Activated T-cell treated with anti-CD3 and anti-CD28 coated beads, Interleukin-2, amount 50 U/mL, for 72 hours (primary cell): Measurements from ENCODE around the gene ZNF883. TPM values are rescaled to one million over a fixed set of nuclear protein-coding genes. Genes with fewer than 3 reads are reported as not detected.
A peak's percentile ranks its signal among the peaks of the same experiment; 100 is the strongest.
"Not testable (repeated sequence)": the region's sequence is repeated elsewhere in the genome, so short reads cannot be mapped to it uniquely, and the experiment has no call there.

Experiments used
- ATAC-seq, 2 donors: fragments of 150-1000 bp; cut with Tn5 transposase; replicated peaks in 1 of 2; 2 replicates each; pipeline ENCODE4 v1.10.0; 2021; ENCODE audit warnings: moderate library complexity in 2 of 2, mild to moderate bottlenecking in 1 of 2
- DNase-seq, 2 donors: peaks; one replicate each; pipeline ENCODE4 v3.0.0; 2021 to 2022; ENCODE audit warnings: mixed read lengths in 1 of 2
- H3K27ac Mint-ChIP-seq: one replicate; pipeline ENCODE4 v1.8.0; 2022; ENCODE audit warnings: mild to moderate bottlenecking, moderate library complexity, mixed read lengths
- H3K27me3 Mint-ChIP-seq: one replicate; pipeline ENCODE4 v1.8.0; 2022; ENCODE audit warnings: low read depth, mixed read lengths
- H3K36me3 Mint-ChIP-seq, 2 donors: one replicate each; pipeline ENCODE4 v1.8.0; 2022; ENCODE audit warnings: mixed read lengths in 2 of 2, mild to moderate bottlenecking in 1 of 2; ENCODE audit not compliant: insufficient read depth in 2 of 2
- H3K4me1 Mint-ChIP-seq: one replicate; pipeline ENCODE4 v1.8.0; 2022; ENCODE audit warnings: low read depth, mixed read lengths
- H3K4me3 Mint-ChIP-seq, 2 donors: one replicate each; pipeline ENCODE4 v1.8.0; 2022; ENCODE audit warnings: mild to moderate bottlenecking in 2 of 2, mixed read lengths in 2 of 2, moderate library complexity in 2 of 2
- H3K9me3 Mint-ChIP-seq, 2 donors: one replicate each; pipeline ENCODE4 v1.8.0; 2022; ENCODE audit warnings: mixed read lengths in 2 of 2
- total RNA-seq, 2 donors: library from RNA; stranded (reverse); gene quantifications; one replicate each; pipeline ENCODE4 v1.2.3, GENCODE V29; 2022

Gene ZNF883
- under 1 TPM; 0.49 to 0.89 TPM for total RNA-seq

DNA sequence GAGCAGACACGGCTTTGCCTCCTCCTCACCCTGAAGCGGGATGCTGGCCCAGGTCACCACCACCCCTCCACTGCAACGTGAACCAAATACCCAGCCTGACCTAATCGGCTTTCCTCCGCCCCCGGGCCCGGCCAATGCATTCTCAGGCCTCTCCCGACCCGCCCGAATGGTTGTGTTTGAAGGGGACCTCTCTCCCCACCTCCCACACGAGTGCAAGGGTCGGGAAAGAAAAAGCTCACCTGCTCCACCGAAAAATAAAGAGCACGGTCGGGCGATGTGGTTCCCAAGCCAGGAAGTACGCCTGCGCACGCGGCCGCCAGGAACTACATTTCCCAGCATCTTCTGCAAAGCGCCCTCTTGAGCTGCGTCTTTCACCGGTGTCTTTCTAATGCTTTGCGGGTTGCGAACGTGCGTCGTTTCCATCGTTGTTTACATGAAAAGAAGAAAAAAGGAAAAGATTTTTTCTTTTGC lies at the start of gene ZNF883:
TSS of gene ZNF883 (minus strand) at position 282 of the 471 bp plus-strand sequence.
- H3K27me3 Mint-ChIP-seq = peaks cover 26% of the 10 kb centered on the region
- H3K9me3 Mint-ChIP-seq = peaks cover 13 to 14% of the 10 kb centered on the region in 2 donors
- H3K4me1 Mint-ChIP-seq = peaks cover 5% of the 10 kb centered on the region
- ATAC-seq = peak in 1 of 2 donors; percentile 50
- H3K4me3 Mint-ChIP-seq = peak within 1 kb of the TSS; percentile 71 to 79
- H3K27ac Mint-ChIP-seq = no peak within 1 kb of the TSS
- H3K36me3 Mint-ChIP-seq = peaks cover 4 to 10% of the 10 kb centered on the region in 2 donors
- peak; percentile 23 for DNase-seq

DNA sequence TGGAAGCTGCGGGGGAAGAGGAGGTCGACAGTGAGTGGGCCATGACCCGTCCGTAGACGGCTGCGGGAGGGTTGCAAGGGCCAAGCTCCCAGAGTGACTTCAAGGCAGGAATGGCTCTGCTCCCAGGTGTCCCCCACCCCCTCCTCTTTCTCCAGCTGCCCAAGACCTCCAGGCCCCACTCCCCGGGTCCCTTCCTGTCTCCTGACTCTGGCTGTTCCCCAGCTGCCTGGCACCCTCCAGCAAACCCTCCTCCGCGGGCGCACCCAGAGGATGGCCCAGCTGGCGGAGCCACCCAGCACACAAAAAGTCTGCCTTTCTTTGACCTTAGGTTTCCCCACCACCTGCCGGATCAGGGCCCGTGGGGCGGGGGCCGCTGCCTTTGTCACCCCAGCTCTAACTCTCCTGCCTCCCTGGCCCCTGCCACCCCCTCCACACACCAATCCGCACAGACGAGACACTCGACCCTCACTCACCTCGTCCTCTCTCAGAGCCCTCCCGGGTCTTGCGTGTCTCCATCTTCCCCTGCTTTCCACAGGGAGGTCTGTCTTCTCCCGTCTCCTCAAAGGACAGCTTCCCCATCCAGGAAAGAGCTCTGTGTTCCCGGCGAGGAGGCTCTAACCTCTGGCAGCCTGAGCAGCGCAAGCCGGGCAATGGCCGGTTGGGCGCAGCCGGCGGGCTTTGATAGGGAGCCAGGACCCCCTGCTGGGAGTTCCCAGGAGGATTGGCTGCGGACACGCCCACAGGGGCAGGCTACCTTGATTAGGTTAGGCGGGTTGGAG lies 49.3 kb upstream of the ZNF883 start:
- DNase-seq, H3K9me3 Mint-ChIP-seq, H3K4me3 Mint-ChIP-seq, ATAC-seq, H3K36me3 Mint-ChIP-seq, H3K27me3 Mint-ChIP-seq, H3K4me1 Mint-ChIP-seq, H3K27ac Mint-ChIP-seq: not testable (repeated sequence)

DNA sequence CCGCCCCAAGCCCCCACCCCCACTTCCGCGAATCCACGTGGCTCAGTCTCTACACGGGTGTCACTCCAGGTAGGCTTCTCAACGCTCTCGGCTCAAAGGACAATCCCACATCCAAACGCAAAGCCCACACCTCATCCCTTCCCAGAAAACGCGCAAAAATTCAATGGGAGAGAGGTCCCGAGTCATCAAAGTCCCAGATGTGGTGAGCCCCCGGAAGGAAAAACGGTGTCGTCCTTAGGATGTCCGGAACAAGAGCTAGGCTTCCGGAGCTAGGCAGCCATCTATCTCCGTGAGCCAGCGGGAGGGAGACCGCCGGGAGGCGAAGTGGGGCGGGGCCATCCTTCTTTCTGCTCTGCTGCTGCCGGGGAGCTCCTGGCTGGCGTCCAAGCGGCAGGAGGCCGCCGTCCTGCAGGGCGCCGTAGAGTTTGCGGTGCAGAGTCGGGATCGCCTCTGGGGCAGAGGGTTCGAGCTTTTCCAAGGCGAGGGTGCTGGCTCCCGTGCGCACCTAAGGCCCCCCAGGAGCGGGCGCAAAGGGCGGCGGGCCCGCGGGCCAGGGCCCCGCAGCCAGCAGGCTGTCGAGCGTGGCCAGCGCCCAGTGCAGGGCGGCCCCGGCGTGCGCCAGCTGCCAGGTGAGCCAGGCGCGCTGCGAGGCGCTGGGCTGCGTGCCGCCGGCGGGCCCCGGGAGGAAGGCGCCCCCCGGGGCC lies 47.7 kb upstream of the ZNF883 start:
- H3K4me1 Mint-ChIP-seq, ATAC-seq, DNase-seq, H3K27me3 Mint-ChIP-seq, H3K27ac Mint-ChIP-seq, H3K36me3 Mint-ChIP-seq, H3K9me3 Mint-ChIP-seq: not testable (repeated sequence)
- peak overlapping the region in 1 of 2 donors; percentile 55 for H3K4me3 Mint-ChIP-seq

DNA sequence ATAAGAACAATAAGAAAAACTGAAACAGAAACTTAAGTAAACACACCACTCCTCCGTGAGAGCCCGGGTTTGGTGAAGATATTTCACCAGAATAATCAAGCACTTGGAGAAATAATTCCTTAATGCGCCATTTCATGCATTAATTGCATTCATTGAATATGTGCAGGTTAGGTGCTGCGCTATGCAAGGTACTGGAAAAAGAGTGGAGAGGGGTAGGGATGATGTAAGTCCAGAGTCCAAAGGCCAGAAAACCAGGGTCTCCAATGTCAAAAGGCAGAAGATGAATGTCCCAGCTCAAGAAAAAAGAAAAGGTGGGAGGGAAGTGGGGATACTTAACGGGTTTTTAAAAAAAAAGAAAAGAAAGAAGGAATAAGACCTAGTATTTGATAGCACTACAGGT lies 45.2 kb upstream of the ZNF883 start:
- peaks cover 3 to 5% of the 10 kb centered on the region in 2 donors for H3K36me3 Mint-ChIP-seq
- H3K4me1 Mint-ChIP-seq = no peaks in the 10 kb centered on the region
- H3K9me3 Mint-ChIP-seq = peaks cover 5% of the 10 kb centered on the region in 2 donors
- ATAC-seq (no peak), DNase-seq (no peak)
- peaks cover 7% of the 10 kb centered on the region for H3K27me3 Mint-ChIP-seq
- no peak overlapping the region for H3K4me3 Mint-ChIP-seq
- H3K27ac Mint-ChIP-seq = no peak overlapping the region

DNA sequence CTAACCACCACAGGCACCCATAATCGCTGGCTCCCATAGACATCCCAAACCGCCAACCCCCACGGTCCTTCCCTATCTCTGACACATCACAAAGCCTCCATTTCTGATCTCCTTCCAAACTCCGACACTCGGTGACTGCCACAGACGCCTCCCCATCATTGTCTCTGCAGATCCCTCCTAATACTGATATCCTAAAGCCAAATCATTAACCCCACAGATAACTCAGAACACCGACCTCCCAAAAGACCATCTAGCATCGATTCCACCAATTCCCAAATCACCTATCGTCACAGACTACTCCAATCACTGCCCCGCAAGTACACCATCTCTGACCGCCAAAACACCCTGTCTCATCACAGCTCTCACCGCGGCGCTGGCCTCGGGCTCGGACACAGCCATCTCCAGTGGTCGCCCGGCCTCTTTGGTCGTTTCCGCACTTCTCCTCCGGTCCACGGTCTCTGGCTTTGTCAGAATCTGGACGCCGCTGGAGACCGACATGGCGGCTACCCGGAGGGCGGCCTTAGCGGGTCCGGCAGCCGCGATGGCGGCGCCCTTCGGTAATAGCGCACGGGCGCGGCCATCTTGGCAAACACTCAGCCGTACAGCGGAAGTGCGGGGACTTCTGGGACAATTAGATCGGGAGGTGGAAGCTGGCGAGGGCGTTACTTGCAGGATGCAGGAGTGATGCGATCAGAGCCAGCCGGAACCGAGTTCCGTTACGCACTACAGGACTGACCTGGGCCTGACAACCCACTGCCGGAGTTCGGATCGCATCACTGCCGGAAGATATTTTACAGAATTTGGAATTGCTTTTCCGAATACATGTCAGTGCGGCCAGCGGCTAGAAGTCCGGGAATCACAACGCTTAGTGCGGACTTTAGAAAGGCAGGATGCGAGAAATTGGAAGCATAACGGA lies 44.5 kb upstream of the ZNF883 start, which contains the start of gene ZFP37:
TSS of gene ZFP37 (minus strand) at position 534 of the 916 bp plus-strand sequence. CDS start at position 498, 36 bp downstream.
- ATAC-seq (peak; percentile 96 to 97), DNase-seq (peak; percentile 75 to 81)
- H3K4me3 Mint-ChIP-seq = no peak within 1 kb of the TSS
- H3K9me3 Mint-ChIP-seq = peaks cover 5% of the 10 kb centered on the region in 2 donors
- H3K36me3 Mint-ChIP-seq = peaks cover 3 to 5% of the 10 kb centered on the region in 2 donors
- H3K27me3 Mint-ChIP-seq = peaks cover 7% of the 10 kb centered on the region
- no peaks in the 10 kb centered on the region for H3K4me1 Mint-ChIP-seq
- H3K27ac Mint-ChIP-seq = no peak within 1 kb of the TSS

DNA sequence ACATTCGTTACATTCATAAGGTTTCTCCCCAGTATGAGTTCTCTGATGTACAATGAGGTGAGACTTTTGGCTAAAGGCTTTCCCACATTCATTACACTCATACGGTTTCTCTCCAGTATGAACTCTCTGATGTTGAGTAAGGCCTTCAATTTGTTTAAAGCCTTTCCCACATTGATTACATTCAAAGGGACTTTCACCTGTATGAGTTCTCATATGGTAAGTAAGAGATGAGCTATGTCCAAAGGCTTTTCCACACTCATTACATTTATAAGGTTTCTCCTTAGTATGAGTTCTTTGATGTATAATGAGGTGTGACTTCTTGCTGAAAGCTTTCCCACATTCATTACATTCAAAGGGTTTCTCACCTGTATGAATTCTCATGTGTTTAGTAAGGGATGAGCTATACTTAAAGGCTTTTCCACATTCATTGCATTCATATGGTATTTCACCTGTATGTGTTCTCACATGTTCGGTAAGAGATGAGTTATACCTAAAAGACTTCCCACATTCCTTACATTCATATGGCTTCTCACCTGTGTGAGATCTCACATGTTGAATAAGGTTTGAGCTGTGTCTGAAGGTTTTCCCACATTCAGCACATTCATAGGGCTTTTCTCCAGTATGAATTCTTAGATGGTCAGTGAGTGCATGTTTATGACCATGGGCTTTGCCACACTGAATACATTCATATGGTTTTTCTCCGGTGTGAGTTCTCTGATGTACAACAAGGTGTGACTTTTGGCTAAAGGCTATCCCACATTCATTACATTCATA lies 31.1 kb upstream of the ZNF883 start:
- Mint-ChIP-seq H3K4me1 (no peaks in the 10 kb centered on the region), H3K36me3 (peaks cover 35 to 63% of the 10 kb centered on the region in 2 donors)

DNA sequence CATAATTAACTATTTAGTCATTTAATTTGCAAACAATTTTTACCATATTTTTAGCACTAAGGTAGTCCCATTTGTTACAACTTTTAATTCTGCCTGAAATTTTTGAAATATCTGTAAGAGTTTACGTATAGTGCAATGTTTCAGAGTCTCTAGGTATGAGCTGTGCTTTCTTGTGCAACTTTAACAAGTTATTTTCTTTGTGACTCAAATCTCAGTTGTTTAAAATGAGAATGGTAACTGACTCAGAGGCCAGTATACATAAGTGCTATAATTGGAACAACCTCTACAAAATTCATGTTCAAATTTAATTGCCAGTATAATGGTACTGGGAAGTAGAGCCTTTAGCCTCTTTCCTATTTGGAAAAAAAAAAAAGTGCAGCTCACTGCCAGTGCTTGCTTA lies 14.2 kb upstream of the ZNF883 start:
- Mint-ChIP-seq H3K4me1 (no peaks in the 10 kb centered on the region), H3K27me3 (no peaks in the 10 kb centered on the region), H3K36me3 (peaks cover 2 to 12% of the 10 kb centered on the region in 2 donors), H3K27ac (no peak overlapping the region), H3K9me3 (peaks cover 21 to 25% of the 10 kb centered on the region in 2 donors), H3K4me3 (no peak overlapping the region)
- ATAC-seq (no peak), DNase-seq (no peak)

More for the DNA sequence above, 31.1 kb upstream of the ZNF883 start:
- peaks cover 28 to 36% of the 10 kb centered on the region in 2 donors for H3K9me3 Mint-ChIP-seq
- ATAC-seq = no peak
- no peak overlapping the region for H3K27ac Mint-ChIP-seq
- H3K27me3 Mint-ChIP-seq = no peaks in the 10 kb centered on the region
- DNase-seq = no peak
- H3K4me3 Mint-ChIP-seq = no peak overlapping the region

DNA sequence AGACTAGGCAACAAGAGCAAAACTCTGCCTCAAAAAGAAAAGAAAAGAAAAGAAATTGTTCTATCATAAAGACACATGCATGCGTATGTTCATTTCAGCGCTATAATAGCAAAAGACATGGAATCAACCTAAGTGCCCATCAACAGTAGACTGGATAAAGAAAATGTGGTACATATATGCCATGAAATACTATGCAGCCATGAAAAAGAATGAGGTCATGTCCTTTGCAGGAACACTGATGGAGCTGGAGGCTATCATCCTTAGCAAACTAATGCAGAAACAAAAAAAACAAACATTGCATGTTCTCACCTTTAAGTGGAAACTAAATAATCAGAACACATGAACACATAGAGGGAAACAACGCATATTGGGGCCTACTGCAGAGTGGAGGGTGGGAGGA lies 6.3 kb upstream of the ZNF883 start:
- Mint-ChIP-seq H3K9me3 (peaks cover 22 to 24% of the 10 kb centered on the region in 2 donors), H3K36me3 (peaks cover 7 to 14% of the 10 kb centered on the region in 2 donors), H3K4me3 (no peak overlapping the region)

DNA sequence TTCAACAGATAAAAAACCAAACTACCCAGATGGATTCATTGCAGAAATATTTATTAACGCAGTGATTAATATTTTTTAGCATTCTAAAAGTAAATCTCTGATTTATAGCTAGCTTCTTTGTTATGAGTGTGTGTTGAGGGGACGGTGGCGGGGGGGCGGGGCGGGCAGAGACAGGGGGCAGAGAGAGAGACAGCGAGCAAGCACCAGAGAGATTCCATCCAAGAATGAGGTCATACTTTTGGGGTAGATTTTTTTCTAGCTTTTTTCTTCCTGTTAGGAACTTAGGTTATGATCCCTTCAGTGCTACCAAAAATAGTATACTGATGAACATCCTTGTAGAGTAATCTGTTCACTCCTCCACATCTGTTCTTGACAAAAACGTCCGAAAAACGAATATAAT lies 500 bp upstream of the ZNF883 start:
- DNase-seq (no peak), ATAC-seq (no peak)
- Mint-ChIP-seq H3K36me3 (peaks cover 4 to 9% of the 10 kb centered on the region in 2 donors), H3K4me3 (no peak overlapping the region), H3K9me3 (peaks cover 11 to 14% of the 10 kb centered on the region in 2 donors), H3K27me3 (peaks cover 26% of the 10 kb centered on the region), H3K27ac (no peak overlapping the region), H3K4me1 (peaks cover 5% of the 10 kb centered on the region)

More for the DNA sequence above, 6.3 kb upstream of the ZNF883 start:
- H3K27me3 Mint-ChIP-seq = peaks cover 12% of the 10 kb centered on the region
- DNase-seq (no peak), ATAC-seq (no peak)
- no peaks in the 10 kb centered on the region for H3K4me1 Mint-ChIP-seq
- no peak overlapping the region for H3K27ac Mint-ChIP-seq

DNA sequence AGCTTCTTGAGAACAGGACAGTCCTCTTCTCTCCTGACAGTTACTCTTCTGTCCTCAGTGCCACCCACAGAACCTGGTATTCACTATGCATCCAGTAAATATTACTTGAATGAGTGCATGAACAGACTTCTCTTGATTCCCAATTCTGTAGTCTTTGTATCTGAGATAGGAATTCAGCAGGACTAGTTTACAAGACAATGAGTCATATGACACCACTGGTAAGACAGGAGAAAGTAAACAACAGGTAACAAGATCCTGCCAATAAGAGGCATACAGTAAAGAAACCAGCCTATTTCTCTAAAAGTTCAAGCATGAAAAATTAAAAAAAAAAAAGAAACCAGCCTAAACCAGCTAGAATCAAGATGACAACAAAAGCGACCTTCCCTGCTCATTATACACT lies 6.2 kb downstream of the ZNF883 start:
- Mint-ChIP-seq H3K4me1 (no peaks in the 10 kb centered on the region), H3K27me3 (no peaks in the 10 kb centered on the region), H3K9me3 (peaks cover 21 to 22% of the 10 kb centered on the region in 2 donors), H3K4me3 (no peak overlapping the region), H3K36me3 (peaks cover 2 to 9% of the 10 kb centered on the region in 2 donors), H3K27ac (no peak overlapping the region)
- DNase-seq (no peak), ATAC-seq (no peak)

DNA sequence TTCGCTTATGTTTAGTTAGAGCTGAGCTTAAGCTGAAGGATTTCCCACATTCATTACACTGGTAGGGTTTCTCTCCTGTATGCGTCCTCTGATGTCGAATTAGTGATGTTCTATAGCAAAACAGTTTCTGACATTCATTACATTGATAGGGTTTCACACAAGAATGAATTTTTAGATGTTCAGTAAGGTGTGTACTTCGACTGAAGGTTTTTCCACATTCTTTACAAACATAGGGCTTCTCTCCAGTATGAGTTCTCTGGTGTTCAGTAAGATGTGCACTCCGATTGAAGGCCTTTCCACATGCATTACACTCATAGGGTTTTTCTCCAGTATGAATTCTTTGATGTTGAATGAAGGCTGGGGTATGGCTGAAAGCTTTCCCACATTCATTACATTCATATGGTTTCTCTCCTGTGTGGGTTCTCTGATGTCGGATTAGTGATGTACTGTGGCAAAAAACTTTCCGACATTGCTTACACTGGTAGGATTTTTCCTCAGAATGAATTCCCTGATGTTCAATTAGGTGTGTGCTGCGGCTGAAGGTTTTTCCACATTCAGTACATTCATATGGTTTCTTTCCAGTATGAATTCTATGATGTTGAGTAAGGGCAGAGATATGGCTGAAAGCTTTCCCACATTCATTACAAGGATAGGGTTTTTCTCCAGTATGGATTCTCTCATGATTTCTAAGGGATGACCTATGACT lies 14.6 kb downstream of the ZNF883 start:
- ATAC-seq = no peak
- Mint-ChIP-seq H3K27me3 (no peaks in the 10 kb centered on the region), H3K36me3 (peaks cover 24 to 43% of the 10 kb centered on the region in 2 donors)

More for the DNA sequence above, 14.6 kb downstream of the ZNF883 start:
- H3K27ac Mint-ChIP-seq = no peak overlapping the region
- no peaks in the 10 kb centered on the region for H3K4me1 Mint-ChIP-seq
- H3K4me3 Mint-ChIP-seq = no peak overlapping the region
- peaks cover 35 to 37% of the 10 kb centered on the region in 2 donors for H3K9me3 Mint-ChIP-seq
- DNase-seq = no peak
